Trophoblast cell (in vitro differentiated cells and primary cell): Measurements from ENCODE around the gene STK10.
A peak's percentile ranks its signal among the peaks of the same experiment; 100 is the strongest.

Source experiments
- DNase-seq, 2 donors: peaks; one replicate each; pipeline ENCODE4 v3.0.0-alpha.2; 2016
- H2AFZ ChIP-seq: 2 replicates; pipeline ENCODE4 v1.6.1; 2013; ENCODE audit warnings: low read length, moderate library complexity, mild to moderate bottlenecking; ENCODE audit not compliant: insufficient read depth, poor library complexity
- H2AK5ac ChIP-seq: 2 replicates; pipeline ENCODE4 v1.6.1; 2013; ENCODE audit warnings: mild to moderate bottlenecking, low read length
- H2BK120ac ChIP-seq: 2 replicates; pipeline ENCODE4 v1.6.1; 2013; ENCODE audit warnings: low read length, mild to moderate bottlenecking, moderate library complexity; ENCODE audit not compliant: insufficient read depth, poor library complexity
- H2BK12ac ChIP-seq: 2 replicates; pipeline ENCODE4 v1.6.1; 2013; ENCODE audit warnings: mild to moderate bottlenecking, low read length, moderate library complexity
- H2BK5ac ChIP-seq: 2 replicates; pipeline ENCODE4 v1.6.1; 2013; ENCODE audit warnings: low read length, low read depth, moderate library complexity, mild to moderate bottlenecking; ENCODE audit not compliant: poor library complexity
- H3K14ac ChIP-seq: 2 replicates; pipeline ENCODE4 v1.6.1; 2013; ENCODE audit warnings: mild to moderate bottlenecking, low read length
- H3K18ac ChIP-seq: 2 replicates; pipeline ENCODE4 v1.6.1; 2013; ENCODE audit warnings: mild to moderate bottlenecking, low read length
- H3K23ac ChIP-seq: 2 replicates; pipeline ENCODE4 v1.6.1; 2013; ENCODE audit warnings: low read length
- H3K27ac ChIP-seq: 2 replicates; pipeline ENCODE4 v1.5.1; 2013; ENCODE audit warnings: low read depth, mild to moderate bottlenecking, inconsistent platforms, low read length, moderate library complexity
- H3K27me3 ChIP-seq: 2 replicates; pipeline ENCODE4 v1.6.1; 2013; ENCODE audit warnings: inconsistent platforms, mild to moderate bottlenecking, low read length, moderate library complexity; ENCODE audit not compliant: insufficient read depth
- H3K36me3 ChIP-seq, 2 experiments: 1 replicate in 1 of 2; 2 replicates in 1 of 2; pipeline ENCODE4 v1.6.1; 2013; ENCODE audit warnings: low read length in 2 of 2, mild to moderate bottlenecking in 2 of 2, moderate library complexity in 1 of 2; ENCODE audit not compliant: insufficient read depth in 2 of 2, control insufficient read depth in 1 of 2
- H3K4ac ChIP-seq: 2 replicates; pipeline ENCODE4 v1.6.1; 2013; ENCODE audit warnings: low read depth, mild to moderate bottlenecking, low read length, moderate library complexity
- H3K4me1 ChIP-seq, 2 experiments: 1 replicate in 1 of 2; 2 replicates in 1 of 2; pipeline ENCODE4 v1.6.1; 2013; ENCODE audit warnings: low read length in 2 of 2, mild to moderate bottlenecking in 2 of 2, moderate library complexity in 1 of 2; ENCODE audit not compliant: insufficient read depth in 2 of 2, control insufficient read depth in 1 of 2
- H3K4me2 ChIP-seq: 2 replicates; pipeline ENCODE4 v1.6.1; 2013; ENCODE audit warnings: inconsistent platforms, mild to moderate bottlenecking, low read length, moderate library complexity
- H3K4me3 ChIP-seq: 2 replicates; pipeline ENCODE4 v1.5.1; 2013; ENCODE audit warnings: mild to moderate bottlenecking, low read depth, low read length, inconsistent platforms
- H3K79me1 ChIP-seq: one replicate; pipeline ENCODE4 v1.6.1; 2013; ENCODE audit warnings: low read length
- H3K79me2 ChIP-seq: 2 replicates; pipeline ENCODE4 v1.6.1; 2013; ENCODE audit warnings: low read length, mild to moderate bottlenecking; ENCODE audit not compliant: control insufficient read depth, insufficient read depth, poor library complexity
- H3K9ac ChIP-seq: 2 replicates; pipeline ENCODE4 v1.6.1; 2013; ENCODE audit warnings: mild to moderate bottlenecking, low read length
- H3K9me3 ChIP-seq: 2 replicates; pipeline ENCODE4 v1.6.1; 2013; ENCODE audit warnings: low read depth, mild to moderate bottlenecking, control low read depth, inconsistent platforms, low read length; ENCODE audit not compliant: insufficient read depth
- H4K12ac ChIP-seq: 2 replicates; pipeline ENCODE4 v1.6.1; 2013; ENCODE audit warnings: low read depth, mild to moderate bottlenecking, low read length, moderate library complexity
- H4K8ac ChIP-seq: 2 replicates; pipeline ENCODE4 v1.6.1; 2013; ENCODE audit warnings: low read depth, mild to moderate bottlenecking, low read length, moderate library complexity
- H4K91ac ChIP-seq: one replicate; pipeline ENCODE4 v1.6.1; 2013; ENCODE audit warnings: low read depth, mild to moderate bottlenecking, low read length, moderate library complexity
- WGBS: extraction: QIAGEN DNeasy Blood & Tissue Kit; methylation state at CpG from one replicate; pipeline ENCODE4 v1.1.7; 2013; ENCODE audit warnings: missing lambda C conversion rate; ENCODE audit not compliant: insufficient read length, insufficient coverage; ENCODE audit errors: extremely low coverage; 5-methylcytosine and 5-hydroxymethylcytosine counted together

The STK10 gene

GRCh38 chr5:172145870-172146747 is 41.9 kb downstream of the STK10 start:
- peaks cover 9 to 11% of the 10 kb centered on the region in 2 experiments for H3K36me3 ChIP-seq
- H3K79me2 ChIP-seq = peaks cover 3% of the 10 kb centered on the region
- peak overlapping the region; percentile 17 for H3K18ac ChIP-seq
- H2BK12ac ChIP-seq = peak overlapping the region; percentile 53
- H3K27ac ChIP-seq = peak overlapping the region; percentile 78
- H3K9ac ChIP-seq = no peak overlapping the region
- no peak overlapping the region for H4K12ac ChIP-seq
- no peak overlapping the region for H3K23ac ChIP-seq
- WGBS = no CpG with 5 or more reads among the region's 21 CpGs
- no peak overlapping the region for H2AK5ac ChIP-seq
- H2BK120ac ChIP-seq = peak overlapping the region; percentile 43
- DNase-seq = peak; percentile 88 to 90
- peaks cover 42 to 56% of the 10 kb centered on the region in 2 experiments for H3K4me1 ChIP-seq
- peak overlapping the region; percentile 1 for H4K8ac ChIP-seq
- H3K9me3 ChIP-seq = no peaks in the 10 kb centered on the region
- H2BK5ac ChIP-seq = peak overlapping the region; percentile 13
- H2AFZ ChIP-seq = no peak overlapping the region
- H3K4me2 ChIP-seq = no peak overlapping the region
- H4K91ac ChIP-seq = peak overlapping the region; percentile 62
- H3K27me3 ChIP-seq = no peaks in the 10 kb centered on the region
- peak overlapping the region; percentile 43 for H3K14ac ChIP-seq
- H3K4ac ChIP-seq = no peak overlapping the region
- H3K79me1 ChIP-seq = peaks cover 32% of the 10 kb centered on the region
- H3K4me3 ChIP-seq = peak overlapping the region; percentile 21

- Histone ChIP-seq H3K27me3 (no peaks in the 10 kb centered on the region), H3K14ac (peak overlapping the region; percentile 67), H3K79me1 (peaks cover 32% of the 10 kb centered on the region), H4K8ac (peak overlapping the region; percentile 61), H4K12ac (peak overlapping the region; percentile 5), H3K79me2 (peaks cover 3% of the 10 kb centered on the region), H2AK5ac (peak overlapping the region; percentile 86), H2BK12ac (peak overlapping the region; percentile 87), H3K23ac (no peak overlapping the region), H3K9me3 (no peaks in the 10 kb centered on the region), H3K18ac (peak overlapping the region; percentile 80), H2AFZ (peak overlapping the region; percentile 4), H3K4me3 (peak overlapping the region; percentile 21), H3K36me3 (peaks cover 9 to 11% of the 10 kb centered on the region in 2 experiments), H3K9ac (no peak overlapping the region), H2BK120ac (peak overlapping the region; percentile 76), H3K4me2 (no peak overlapping the region), H3K4ac (peak overlapping the region; percentile 9), H2BK5ac (peak overlapping the region; percentile 15), H3K4me1 (peaks cover 42 to 56% of the 10 kb centered on the region in 2 experiments), H4K91ac (peak overlapping the region; percentile 78), H3K27ac (peak overlapping the region; percentile 78)
- peak; percentile 55 to 67 for DNase-seq
- no CpG with 5 or more reads among the region's 15 CpGs for WGBS
These were observed 42.8 kb downstream of the STK10 start for GRCh38 chr5:172144931-172145869.

GRCh38 chr5:172144291-172144815 is 43.7 kb downstream of the STK10 start:
- H3K23ac ChIP-seq = no peak overlapping the region
- H2BK12ac ChIP-seq = peak overlapping the region; percentile 87
- no peaks in the 10 kb centered on the region for H3K27me3 ChIP-seq
- H3K9me3 ChIP-seq = no peaks in the 10 kb centered on the region
- peak overlapping the region; percentile 67 for H3K14ac ChIP-seq
- H3K4me3 ChIP-seq = no peak overlapping the region
- H2AK5ac ChIP-seq = peak overlapping the region; percentile 71
- H4K12ac ChIP-seq = peak overlapping the region; percentile 5
- WGBS = no CpG with 5 or more reads among the region's 10 CpGs
- peaks cover 42 to 56% of the 10 kb centered on the region in 2 experiments for H3K4me1 ChIP-seq
- peak overlapping the region; percentile 9 for H3K4ac ChIP-seq
- peak overlapping the region; percentile 78 for H4K91ac ChIP-seq
- H2BK120ac ChIP-seq = peak overlapping the region; percentile 76
- H2BK5ac ChIP-seq = peak overlapping the region; percentile 28
- peaks cover 3% of the 10 kb centered on the region for H3K79me2 ChIP-seq
- peak overlapping the region; percentile 80 for H3K18ac ChIP-seq
- peak overlapping the region; percentile 78 for H3K27ac ChIP-seq
- peak overlapping the region; percentile 61 for H4K8ac ChIP-seq
- peak; percentile 88 to 92 for DNase-seq
- peaks cover 32% of the 10 kb centered on the region for H3K79me1 ChIP-seq
- peak overlapping the region; percentile 4 for H2AFZ ChIP-seq
- no peak overlapping the region for H3K4me2 ChIP-seq
- H3K36me3 ChIP-seq = peaks cover 9 to 11% of the 10 kb centered on the region in 2 experiments
- no peak overlapping the region for H3K9ac ChIP-seq

- peak overlapping the region; percentile 43 for H3K27ac ChIP-seq
- no peaks in the 10 kb centered on the region for H3K9me3 ChIP-seq
- H3K27me3 ChIP-seq = no peaks in the 10 kb centered on the region
- H3K4me3 ChIP-seq = no peak overlapping the region
- DNase-seq = peak in 1 of 2 donors; percentile 39
- peak overlapping the region; percentile 8 for H3K18ac ChIP-seq
- no peak overlapping the region for H4K91ac ChIP-seq
- H2BK120ac ChIP-seq = peak overlapping the region; percentile 8
- H3K79me2 ChIP-seq = peaks cover 3% of the 10 kb centered on the region
- no peak overlapping the region for H3K23ac ChIP-seq
- H2AFZ ChIP-seq = no peak overlapping the region
- peaks cover 9 to 11% of the 10 kb centered on the region in 2 experiments for H3K36me3 ChIP-seq
- no peak overlapping the region for H3K9ac ChIP-seq
- H4K8ac ChIP-seq = no peak overlapping the region
- no peak overlapping the region for H2AK5ac ChIP-seq
- peak overlapping the region; percentile 3 for H2BK12ac ChIP-seq
- peak overlapping the region; percentile 7 for H3K14ac ChIP-seq
- H3K4me1 ChIP-seq = peaks cover 42 to 56% of the 10 kb centered on the region in 2 experiments
- no peak overlapping the region for H3K4ac ChIP-seq
- no CpG with 5 or more reads among the region's 6 CpGs for WGBS
- H2BK5ac ChIP-seq = peak overlapping the region; percentile 28
- H3K79me1 ChIP-seq = peaks cover 32% of the 10 kb centered on the region
- H4K12ac ChIP-seq = no peak overlapping the region
- no peak overlapping the region for H3K4me2 ChIP-seq
These were observed 44.1 kb downstream of the STK10 start for GRCh38 chr5:172143875-172144274.
